CD4-positive, alpha-beta T cell treated with Interleukin-15 for 1 hour (primary cell): Measurements from ENCODE around the gene ELP6.

Source experiments
- DNase-seq: peaks from one replicate; pipeline ENCODE4 v3.0.0-alpha.2; 2020

ELP6 gene

DNA sequence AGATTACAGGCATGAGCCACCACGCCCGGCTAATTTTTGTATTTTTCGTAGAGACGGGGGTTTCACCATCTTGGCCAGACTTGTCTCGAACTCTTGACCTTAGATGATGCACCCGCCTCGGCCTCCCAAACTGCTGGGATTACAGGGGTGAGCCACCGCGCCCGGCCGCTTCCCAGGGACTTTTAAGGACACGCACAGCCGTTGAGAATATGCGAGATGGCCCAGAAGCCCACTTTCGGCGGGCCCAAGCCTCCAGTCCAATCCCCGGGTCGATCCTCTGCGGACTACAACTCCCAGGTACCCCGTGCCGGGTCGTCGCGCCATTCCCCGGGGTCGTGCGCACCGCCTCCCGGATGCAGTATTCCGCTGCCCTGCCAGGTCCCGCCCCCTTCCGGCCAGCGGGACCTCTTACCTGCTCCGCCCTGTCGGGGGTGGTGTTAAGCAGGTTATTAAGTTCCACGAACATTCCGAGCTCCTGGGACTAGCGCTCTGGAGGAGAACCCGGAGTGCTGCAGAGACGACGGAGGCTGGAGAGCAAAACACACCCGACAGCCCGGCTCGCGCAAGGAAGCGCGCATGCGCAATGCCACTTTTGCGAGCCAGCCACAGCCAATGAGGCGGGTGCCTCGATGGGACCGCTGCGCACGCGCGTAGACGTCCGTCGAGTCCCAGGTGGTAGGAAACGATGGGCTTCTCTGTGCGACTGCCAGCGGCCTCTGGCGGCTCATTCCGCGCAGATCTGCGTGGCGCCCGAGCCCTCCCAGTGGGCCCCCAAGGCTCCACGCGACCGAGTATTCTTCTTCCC lies at the start of gene ELP6:
ELP6 (minus strand) TSS at position 588 of the 805 bp plus-strand sequence; CDS start at position 466, 122 bp downstream.
- peak; percentile 98 for DNase-seq

DNA sequence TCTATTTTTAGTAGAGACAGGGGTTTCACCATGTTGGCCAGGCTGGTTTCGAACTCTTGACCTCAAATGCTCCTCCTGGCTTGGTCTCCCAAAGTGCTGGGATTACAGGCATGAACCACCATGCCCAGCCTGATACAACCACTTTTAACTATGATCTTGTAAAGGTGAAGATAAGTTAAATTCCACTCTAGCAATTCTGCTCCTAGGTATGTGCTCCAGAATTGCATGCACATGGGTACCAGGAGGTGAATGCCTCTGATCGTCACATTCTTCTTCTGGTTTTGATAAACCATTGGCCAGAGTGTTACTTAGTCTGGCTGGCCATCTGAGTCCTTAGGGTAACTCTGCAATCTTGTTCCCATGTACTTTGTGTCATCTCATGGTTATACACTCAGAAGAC lies 42.8 kb upstream of the ELP6 start:
- no peak for DNase-seq

- no peak for DNase-seq
These were observed 40.8 kb upstream of the ELP6 start for GRCh38 chr3:47554335-47554734.

- no peak for DNase-seq
These were observed 39.9 kb upstream of the ELP6 start for GRCh38 chr3:47553407-47553806.

- DNase-seq = no peak
These were observed 29.1 kb upstream of the ELP6 start for GRCh38 chr3:47542471-47543173.

- no peak for DNase-seq
These were observed 28.1 kb upstream of the ELP6 start for GRCh38 chr3:47541583-47542108.

DNA sequence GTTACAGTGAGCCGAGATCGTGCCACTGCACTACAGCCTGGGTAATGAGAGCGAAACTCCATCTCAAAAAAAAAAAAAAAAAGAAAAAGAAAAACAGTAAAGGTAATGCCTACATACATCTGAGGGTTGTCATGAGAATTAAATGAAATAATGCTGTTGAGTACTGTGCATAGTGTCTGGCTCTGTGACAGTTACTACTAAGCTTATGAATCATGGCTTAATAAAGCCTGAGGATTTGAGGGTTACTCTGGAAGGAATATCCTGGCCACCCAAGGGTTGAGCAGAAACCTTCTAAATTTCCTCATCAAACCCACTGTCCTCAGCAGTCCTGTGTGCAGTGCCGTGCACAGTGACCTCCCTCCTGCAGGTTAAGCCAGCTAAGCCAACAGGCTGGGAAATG lies 26.8 kb upstream of the ELP6 start:
- no peak for DNase-seq

GRCh38 chr3:47536967-47537366 lies 23.5 kb upstream of the ELP6 start:
- DNase-seq = no peak

DNA sequence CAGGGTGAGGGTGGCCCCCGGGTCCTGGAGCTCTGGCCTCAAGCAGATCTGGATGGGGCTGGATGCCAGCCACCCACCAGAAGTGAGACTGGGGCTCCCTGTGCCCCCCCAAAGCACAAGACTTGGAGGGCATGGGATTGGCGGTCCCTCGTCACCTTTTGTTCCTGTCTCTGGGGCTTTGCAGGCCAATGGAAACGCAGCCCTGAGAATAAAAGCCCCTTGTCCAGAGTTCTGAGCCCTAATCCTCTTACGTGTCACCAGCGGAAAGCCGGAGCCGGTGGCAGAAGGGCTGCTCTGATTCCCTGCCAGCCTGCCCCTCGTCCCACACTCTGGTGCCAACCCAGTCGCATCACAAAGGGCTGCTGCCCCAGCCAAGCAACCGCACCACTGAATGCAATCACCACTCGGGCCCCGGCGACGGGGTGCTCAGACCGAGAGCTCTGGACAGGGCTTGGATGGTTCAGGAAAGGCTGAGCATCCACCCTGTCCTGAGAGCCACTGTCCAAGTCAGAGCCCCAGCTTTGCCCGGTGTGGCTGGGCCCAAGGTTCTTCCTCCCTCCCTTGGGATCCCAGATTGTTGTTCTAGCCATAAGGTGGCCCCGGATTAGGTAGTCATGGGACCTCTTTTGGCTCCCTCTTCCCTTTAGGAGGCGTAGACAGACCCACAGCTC lies 22.8 kb upstream of the ELP6 start:
- DNase-seq = no peak

DNA sequence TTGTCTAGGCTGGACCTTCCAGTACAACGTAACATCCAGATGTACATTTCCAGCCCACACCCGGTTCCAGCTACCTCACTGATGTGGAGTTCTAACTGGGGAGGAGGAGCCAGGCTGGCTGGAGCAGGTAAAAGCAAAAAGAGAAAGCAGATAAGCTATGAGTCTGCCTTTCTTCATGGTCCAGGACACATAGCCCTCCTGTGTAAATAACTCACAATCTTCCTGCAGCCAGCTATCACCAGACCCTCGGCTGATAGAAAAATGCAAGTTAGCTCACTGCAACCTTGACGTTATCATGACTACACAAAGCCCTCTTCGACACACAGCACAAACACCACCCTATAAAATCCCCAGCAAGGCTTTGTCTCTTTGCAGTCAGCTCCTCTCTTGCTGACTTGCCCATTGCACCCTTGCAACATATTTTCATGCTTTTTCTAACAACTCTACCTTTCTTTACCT lies 20.5 kb upstream of the ELP6 start:
- DNase-seq = no peak

GRCh38 chr3:47533481-47533880 lies 20.0 kb upstream of the ELP6 start:
- DNase-seq = no peak

DNA sequence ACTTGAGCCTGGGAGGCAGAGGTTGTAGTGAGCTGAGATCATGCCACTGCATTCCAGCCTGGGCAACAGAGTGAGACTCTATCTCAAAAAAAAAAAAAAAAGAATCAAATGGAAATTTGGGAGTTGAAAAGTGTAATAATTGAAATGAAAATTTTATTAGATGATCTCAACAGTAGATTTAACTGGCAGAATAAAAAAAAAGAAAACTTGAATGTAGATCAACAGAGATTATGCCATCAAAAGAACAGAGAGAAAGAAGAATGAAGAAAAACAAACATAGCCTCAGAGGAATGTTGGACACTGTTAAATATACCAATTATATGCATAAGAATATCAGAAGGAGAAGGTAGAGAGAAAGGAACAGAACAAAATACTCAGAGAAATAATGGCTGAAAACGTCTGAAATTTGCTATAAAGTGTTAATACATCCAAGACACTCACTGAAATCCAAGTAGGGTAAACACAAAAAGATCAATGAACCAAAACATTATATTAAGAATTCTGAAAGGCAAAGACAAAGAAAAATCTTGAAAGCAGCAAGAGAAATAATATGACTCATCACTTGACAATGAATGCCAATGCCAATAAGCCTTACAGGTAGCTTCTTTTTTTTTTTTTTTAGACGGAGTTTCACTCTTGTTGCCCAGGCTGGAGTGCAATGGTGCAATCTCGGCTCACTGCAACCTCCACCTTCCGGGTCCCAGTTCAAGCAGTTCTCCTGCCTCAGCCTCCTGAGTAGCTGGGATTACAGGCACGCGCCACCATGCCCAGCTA lies 14.6 kb upstream of the ELP6 start:
- DNase-seq = no peak

GRCh38 chr3:47525617-47526016 lies 12.1 kb upstream of the ELP6 start:
- DNase-seq = no peak

GRCh38 chr3:47523310-47524073 lies 10.0 kb upstream of the ELP6 start:
- no peak for DNase-seq

- peak; percentile 79 for DNase-seq
These were observed 8.8 kb upstream of the ELP6 start for GRCh38 chr3:47522082-47522987.

- no peak for DNase-seq
These were observed 7.2 kb upstream of the ELP6 start for GRCh38 chr3:47520756-47521155.

GRCh38 chr3:47517937-47518336 lies 4.4 kb upstream of the ELP6 start:
- no peak for DNase-seq

GRCh38 chr3:47515864-47516319 lies 2.4 kb upstream of the ELP6 start:
- DNase-seq = no peak

GRCh38 chr3:47515100-47515499 lies 1.6 kb upstream of the ELP6 start:
- no peak for DNase-seq

DNA sequence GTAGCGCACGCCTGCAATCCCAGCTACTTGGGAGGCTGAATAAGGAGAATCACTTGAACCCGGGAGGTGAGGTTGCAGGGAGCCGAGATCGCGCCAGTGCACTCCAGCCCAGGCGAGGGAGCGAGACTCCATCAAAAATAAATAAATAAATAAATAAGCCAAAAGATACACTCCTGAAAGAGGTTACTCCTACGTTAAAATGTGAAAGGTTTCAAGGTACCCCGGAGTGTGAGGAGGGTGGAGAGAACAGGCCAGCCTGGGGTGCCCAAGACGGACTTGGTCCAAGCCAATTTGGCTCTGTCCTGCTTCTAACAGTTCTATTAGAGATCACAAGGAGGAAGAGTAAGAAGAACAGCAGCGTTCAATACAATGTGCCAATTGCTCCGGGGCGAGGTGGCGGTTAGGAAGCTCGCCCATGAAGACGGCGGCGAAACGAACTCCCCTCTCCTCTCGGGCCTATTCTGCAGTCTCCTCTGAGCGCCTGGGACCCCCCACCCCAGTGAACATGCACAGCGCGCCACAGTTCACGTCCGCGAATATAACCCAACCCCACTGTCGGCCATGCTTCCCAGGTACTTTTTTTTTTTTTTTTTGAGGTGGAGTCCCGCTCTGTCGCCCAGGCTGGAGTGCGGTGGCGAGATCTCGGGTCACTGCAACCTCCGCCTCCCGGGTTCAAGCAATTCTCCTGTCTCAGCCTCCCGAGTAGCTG lies 942 bp downstream of the ELP6 start:
- peak; percentile 21 for DNase-seq
